IPS DF 4.7 (cell line): ENCODE measurements around the gene CLCNKA.

Source experiments
- DNase-seq: peaks from one replicate; pipeline ENCODE4 v3.0.0-alpha.2; 2013; ENCODE audit warnings: low spot score; ENCODE audit errors: extremely low read depth

The CLCNKA gene

GRCh38 chr1:16063226-16063829 lies 41.5 kb downstream of the CLCNKA start:
- no peak for DNase-seq

DNA sequence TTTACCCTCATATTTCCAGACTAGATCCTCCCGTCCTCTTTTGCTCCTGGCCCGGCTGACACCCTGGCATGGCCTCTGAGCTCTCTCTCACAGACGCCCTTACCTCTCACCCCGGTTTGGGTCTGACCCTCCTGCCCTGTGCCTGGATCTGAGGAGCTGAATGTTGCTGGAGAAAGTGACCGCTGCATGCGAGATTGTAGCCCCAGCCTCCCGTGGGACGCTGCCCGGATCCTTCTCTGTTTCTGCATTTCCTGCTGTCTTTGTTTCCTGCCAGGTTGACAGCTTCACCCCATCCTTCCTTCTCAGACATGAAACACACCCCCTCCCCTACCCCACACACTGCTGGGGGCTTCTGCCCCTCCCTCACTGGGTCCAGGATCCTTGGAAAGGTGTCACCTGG lies 42.1 kb downstream of the CLCNKA start:
- DNase-seq: no peak

DNA sequence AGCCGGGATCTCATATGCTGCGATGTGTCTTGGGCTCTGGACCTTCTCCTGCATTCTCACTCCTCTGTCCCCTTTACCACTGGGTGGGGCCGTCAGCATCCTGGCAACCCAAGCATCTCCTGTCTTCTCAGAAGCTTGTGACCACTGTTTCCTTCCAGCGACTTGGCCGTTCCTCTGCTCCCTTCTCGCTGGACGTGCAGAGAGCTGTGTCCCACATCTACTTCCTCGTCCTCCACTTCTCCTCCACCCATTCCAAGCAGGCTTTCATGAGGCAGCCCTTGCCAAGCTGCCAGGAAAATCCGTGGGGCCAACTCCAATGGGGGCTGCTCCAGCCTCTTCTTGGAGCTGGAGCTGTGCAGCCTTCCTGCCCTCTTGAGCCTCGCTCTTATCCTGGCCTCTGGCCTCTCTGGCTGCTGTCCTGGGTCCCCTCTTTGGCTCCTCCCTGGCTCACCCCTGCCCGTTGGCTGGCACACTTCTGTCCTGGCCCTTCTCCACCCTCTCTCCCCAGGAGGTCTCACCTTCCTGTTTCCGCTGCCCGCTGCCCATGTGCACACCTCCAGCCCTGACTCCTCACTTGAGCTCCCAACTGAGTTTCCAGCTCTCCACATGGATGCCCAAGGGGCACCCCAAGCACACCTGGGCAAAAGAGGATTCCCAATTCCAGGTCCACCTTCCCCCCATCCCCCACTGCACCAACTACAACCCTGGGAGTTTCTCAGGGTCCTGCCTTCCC lies 42.9 kb downstream of the CLCNKA start:
- no peak for DNase-seq

GRCh38 chr1:16065269-16065576 lies 43.4 kb downstream of the CLCNKA start:
- no peak for DNase-seq

- DNase-seq: no peak
These were observed 44.4 kb downstream of the CLCNKA start for GRCh38 chr1:16066245-16066644.

DNA sequence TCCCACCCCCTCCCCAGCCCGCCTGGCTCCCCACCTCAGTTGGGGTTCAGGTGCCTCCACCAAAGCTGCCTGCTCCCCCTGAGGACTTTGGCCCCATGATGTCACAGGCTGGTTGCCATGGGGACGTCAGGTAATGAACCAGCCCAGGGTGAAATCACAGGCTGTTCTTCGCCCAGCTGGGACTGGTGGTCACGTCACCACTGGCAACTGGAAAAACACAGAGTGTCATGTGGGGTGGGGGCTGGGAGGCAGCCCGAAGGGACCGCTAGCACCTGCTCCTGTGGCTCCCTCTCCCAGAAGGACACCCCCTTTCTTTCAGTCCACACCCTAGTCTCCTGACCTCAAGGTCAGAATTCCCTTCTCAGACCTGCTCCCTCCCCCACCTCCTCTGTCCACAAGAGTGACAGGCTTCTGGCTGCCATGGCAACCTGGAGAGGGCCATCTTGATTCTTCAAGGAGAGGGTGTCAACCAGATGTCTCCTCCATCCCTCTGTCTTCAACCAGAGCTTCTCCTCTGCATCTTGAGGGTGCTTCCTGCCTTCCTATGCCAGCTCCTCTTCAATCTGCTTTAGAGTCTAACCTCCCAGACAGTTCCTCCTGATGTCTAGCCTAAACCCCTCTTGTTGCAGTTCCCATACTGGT lies 45.4 kb downstream of the CLCNKA start:
- DNase-seq: no peak

GRCh38 chr1:16067933-16068332 lies 46.1 kb downstream of the CLCNKA start:
- no peak for DNase-seq

DNA sequence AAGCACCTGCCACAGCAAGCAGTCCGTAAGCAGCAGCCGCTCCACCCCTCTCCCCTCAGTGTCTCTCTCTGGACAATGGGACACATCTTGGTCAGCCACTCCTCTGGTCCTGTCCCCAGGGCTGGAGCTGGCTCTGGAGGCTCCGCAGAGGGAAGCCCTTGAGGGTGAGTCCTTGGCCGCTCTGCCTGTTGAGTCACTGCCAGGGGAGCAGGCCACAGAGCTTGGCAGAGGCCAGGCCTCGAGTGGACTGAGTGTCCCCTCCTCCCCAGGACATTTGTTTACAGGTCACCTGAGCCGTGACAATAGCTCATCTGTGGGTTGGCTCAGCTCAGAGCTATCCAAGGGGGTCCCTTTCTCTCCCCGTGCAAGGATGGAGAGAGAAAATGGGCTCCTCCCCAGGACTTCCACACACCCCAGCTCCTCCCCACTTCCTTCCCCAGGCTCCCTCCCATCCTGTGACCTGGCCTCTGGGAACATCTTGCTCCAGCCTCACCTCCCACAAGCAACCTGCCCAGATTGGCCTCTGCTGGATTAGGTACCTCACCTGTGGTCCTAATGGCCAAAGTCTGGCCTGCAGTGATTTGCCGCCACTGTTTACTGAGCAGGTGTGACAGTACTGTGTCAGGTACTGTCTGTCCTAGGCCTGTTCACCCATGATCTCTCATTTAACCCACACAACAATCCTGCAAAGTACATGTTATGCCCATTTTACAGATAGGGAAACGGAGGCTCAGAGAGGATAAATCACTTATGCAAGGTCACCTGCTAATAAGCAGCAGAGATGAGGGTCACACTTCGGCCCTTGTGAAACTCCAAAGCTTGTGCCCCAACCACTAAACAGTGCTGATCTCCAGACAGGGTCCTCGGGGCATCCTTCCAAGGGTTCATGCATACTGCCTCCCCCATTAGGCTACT lies 46.8 kb downstream of the CLCNKA start:
- DNase-seq: no peak

DNA sequence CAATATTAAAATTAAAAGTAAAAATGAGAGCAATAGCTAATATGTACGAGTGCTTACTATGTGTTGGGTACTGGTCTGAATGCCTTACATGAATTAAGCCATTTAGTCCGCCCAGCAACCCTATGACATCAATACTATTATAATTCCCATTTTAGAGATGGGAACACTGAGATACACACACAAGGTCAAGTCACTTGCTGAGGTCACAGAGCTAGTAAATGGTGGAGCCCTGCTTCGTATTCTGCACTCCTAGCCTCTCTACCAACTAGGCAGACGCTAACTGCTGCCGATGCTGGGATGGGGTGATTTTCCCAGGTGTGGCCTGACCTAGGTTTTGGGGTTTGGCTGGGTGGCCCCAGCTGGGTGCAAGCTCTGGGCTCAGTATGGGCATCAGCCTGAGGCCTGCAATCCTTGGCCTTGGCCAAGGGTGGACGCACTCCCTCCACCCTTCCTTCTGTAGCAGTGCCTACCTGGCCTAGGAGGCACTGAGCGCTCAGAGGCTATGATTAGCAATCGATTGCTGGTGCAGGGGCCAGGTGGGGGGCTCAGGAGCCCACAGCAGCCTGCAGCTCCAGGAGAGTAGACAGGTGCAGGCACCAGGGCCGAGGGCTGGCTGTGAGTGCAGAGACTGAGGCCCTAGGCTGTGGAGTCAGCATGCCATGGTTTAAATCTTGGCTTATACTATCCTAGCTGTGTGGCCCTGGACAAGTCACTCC lies 49.0 kb downstream of the CLCNKA start:
- no peak for DNase-seq

GRCh38 chr1:16071614-16072013 lies 49.8 kb downstream of the CLCNKA start:
- no peak for DNase-seq

DNA sequence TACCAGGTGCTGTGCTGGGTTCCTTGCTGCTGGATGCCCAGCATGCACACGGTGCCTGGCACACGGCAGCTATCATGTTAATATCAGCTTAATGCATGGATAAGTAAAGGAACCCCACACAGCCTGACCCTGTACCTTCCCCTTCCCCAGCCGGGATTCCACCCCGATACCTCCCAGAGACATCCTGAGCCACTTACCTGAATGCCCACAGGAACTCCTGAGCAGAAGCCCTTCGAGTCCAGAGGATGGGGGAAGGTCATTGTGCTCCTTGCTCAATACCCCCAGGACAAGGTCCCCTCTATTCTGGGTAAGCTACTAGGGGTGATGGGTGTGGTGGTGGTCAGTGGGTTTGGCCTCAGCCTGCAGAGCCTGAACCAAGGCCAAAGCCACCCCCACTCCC lies 50.3 kb downstream of the CLCNKA start:
- DNase-seq: no peak

DNA sequence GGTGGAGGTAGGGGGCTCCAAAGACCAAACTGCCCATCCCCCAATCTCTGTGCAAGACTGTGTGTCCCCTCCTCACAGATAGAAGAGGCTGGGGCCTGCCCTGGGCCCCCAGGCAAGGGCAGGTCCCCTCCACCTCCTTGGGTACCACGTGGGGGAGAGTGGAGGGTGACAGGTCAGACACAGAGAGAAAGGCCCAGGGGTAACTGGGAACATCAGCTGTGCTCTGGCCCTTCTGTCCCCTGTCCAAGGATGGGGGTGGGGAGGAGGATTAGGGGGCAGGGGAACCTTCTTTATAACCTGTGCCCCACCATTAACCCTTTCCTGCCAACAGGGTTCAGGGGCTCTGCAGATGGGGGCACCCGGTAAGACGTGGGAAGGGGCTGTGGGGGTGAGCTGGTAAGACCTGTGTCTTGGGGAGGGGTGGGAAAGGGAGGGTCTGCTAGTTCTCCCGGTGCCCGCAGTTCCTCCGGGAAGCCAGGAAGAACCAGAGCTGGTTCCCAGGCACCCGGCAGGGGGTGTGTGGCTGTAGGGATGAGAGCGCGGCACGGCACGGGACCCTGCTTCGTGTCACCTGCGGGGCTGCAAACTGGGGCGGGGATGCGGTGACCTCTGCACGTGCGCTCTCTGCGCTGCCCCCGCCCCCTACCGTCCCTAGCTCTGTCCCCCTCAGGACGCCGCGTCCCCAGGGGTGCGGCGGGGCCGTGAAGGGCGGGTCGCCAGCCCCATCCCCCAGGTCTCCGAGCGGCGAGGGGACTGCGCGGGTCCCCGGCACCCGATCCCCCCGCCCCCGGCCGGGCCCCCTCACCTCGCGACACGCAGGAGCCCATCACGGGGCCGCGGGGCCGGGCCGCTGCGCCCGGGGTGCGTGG lies 51.0 kb downstream of the CLCNKA start:
- DNase-seq: no peak

DNA sequence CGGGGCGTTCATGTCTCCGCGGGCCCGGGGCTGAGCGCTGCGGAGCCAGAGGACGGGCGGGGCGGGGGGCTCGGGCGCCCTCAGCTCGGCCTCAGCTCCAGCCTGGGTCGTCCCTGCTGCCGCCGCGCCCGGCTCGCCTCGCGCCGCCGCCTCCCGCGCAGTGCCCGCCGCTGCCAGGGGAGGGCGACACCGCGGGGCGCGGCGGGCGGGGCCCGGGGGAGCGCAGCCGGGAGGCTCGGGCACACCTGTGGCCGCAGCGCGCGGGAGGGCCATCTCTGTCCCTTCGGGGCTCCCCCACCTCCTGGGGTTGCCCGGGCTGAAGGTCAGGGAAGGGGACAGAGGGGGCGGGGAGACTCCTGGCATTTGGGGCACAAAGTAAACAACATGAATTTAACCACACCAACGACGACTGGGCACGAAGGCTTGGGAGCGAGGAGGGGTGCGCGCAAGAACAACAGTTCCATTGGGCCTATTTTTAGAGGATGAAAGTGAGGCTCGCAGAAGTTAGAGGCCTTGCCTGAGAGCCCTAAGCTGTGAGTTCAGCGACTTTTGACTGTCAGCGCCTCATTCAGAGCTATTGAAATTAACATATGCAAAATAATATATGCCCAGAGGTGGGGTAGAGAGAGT lies 51.8 kb downstream of the CLCNKA start, which contains the start of gene FAM131C:
Gene FAM131C (minus strand): TSS at position 162 of the 630 bp plus-strand sequence. CDS start 209 bp downstream, outside the sequence.
- DNase-seq: no peak

DNA sequence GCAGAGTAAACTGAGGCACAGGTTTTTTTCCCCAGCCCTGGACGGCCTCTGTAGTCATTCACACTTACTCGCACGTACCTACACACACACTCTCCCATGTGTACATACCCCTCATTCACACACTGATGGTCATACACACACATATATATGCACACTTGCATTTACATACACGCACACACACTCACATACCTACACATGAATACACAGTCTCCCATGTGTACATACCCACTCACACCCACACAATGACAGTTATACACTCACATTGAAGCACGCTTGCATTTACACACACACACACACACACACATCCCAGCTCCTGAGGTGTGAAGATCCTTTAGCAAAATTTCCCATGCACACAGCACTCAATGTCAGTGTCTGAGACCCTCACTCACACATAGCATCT lies 52.4 kb downstream of the CLCNKA start:
- no peak for DNase-seq

- DNase-seq: no peak
These were observed 53.6 kb downstream of the CLCNKA start for GRCh38 chr1:16075337-16076030.

GRCh38 chr1:16076031-16076864 lies 54.4 kb downstream of the CLCNKA start:
- no peak for DNase-seq

DNA sequence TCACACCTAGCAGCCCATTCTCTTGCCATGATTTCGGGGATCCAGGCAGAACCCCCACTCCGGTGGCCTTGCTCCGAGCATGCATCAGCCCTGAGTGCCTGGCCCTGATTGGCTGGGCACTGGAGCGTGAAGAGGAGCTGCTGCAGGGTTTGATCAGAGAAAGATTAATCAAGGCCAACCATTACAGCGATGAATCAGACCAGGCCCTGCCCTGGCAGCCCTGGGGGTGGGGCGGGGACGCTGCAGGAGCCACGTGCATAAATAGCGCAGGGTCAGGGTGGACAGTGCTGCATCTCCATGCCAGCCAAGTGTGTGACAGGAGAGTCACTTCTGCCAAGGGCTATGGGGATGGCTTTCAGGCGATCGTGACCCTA lies 55.0 kb downstream of the CLCNKA start:
- no peak for DNase-seq
